HG03521 (cell line): ENCODE data around the gene CABLES1.
"Not testable (repeated sequence)": the region's sequence is repeated elsewhere in the genome, so short reads cannot be mapped to it uniquely, and the experiment has no call there.

Experiments
- ATAC-seq: cut with Tn5 transposase; IDR thresholded peaks from one replicate; pipeline ENCODE4 v1.9.1; 2021; ENCODE audit warnings: mild to moderate bottlenecking, moderate library complexity; ENCODE audit not compliant: unreplicated experiment

CABLES1 gene

DNA sequence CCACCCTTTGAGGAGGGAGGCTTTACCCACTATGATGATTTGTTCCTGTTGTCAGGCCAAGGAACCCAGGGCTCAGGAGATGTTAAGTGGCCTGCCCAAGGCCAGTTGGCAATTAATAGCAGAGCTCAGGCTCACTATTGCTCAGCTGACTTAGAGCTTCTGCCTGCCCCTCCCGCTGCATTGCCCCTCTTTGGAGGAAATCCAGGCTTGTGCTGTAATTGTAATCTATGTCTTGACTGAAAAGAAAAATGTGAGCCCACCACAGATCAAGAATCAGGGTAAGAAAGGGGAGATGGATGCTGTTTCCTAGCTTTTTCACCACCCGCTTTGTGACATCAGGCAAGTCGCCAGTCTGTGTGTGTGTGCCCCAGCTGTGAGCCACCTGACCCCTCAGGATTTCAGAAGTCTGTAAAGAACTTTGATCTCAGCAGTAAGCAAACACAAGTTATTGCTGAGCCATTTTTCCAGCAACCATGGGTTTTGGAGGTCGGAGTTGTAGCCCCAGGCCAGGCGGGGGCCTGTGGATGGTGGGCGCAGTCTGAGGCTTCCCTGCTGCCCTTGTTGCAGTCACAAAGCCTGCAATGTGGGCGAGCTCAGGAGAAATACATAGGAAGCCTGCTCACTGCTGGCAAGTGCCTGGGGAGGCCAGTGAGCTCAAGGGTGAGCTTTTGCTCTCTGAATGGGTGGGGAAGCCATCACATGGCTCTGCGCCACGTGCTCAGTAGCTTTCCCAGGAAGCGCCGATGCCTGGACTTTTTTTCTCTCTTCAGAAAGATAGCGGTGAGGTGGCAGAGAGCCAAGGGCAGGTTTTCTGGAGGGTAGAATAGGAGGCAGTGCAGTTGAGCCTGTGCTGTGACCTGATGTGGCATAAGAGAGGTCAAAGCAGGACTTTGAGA, 6.1 kb downstream of the CABLES1 start:
- ATAC-seq = no peak

DNA sequence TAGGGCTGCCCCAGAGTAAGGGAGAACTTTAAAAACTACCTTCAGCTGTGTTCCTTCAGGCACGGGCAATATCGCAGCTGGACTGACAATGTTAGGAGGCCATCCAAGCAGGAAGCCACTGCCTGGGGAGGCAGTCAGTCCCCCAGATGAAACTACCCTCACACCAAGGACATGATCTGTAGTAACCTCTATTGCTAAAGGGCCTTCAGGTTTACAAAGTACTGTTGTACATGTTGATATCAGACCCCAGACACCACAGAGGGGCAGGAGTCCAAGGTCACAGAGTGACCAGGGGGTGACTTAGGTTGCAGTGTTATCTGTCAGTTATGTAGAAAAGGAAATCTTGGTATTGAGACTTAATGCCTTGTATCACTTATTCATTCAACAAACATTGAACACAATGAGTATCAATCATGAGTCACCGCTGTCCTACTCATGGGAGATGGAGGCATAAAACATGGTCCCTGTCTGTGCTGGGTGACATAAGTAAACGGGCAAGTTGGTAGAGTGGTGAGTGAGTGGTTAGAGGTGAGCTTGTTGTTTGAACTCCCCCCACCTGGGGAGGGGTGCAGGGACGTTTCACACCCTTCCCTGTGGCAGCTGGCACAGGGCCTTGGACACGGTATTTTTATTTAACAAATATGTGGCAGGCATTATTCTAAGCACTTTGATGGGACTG, 7.1 kb downstream of the CABLES1 start:
- no peak for ATAC-seq

DNA sequence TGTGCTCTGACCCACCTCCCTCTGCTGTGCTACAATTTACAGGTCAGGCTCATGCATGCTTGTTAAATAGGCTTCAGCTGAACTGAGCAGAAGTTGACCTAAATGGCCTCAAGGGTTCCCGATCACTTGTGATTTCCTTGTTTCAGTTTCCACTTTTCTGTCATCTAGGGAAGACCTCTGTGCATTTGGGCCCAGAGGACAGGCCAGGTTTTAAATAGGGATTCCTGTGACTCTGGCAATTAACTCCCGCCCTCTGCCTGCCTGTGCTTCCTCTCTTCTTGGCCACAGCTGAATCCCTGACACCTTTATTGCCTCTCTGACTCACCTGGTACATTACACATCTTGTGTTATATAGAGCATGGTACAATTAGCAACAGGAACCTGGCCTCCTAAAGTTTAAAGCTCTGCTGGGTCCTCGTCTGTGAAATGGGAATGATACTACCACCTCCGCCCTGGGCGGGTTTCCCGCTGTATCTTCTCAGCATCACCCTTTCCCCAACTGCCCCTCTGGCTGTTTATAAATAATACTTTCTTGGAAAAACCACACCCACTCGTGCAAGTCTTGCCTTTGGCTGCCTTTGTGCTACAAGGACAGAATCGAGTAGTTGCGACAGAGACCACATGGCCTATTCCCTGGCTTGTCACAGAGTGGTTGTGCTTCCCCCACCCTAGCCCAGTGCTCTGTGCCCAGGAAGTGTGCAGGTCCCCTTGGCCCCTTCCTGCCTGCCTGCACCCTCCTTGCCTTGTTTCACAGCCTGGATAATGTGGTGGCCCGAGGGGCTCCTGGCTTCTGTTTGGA, 7.9 kb downstream of the CABLES1 start:
- no peak for ATAC-seq

DNA sequence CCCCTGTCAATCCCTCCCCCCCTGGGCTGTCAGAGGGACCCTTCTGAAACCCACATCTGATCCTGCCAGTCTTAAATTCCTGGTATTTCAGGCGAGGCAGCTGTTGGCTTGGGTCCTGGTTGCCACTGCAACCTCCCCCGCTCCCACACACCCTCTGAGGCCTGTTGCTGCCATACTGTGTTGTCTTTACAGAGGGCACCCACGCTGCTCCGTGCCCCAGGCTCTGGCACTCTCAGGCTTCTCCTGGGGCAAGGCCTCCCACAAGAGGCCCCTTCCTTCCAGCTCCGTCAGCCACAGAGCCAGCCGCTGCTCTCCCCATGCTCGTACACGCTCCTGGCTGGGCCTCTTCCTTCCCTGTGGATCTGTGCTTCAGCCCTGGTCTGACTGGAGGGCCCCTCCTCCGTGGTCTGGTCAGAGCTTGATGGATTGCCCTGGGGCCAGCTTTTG, 8.6 kb downstream of the CABLES1 start:
- no peak for ATAC-seq

DNA sequence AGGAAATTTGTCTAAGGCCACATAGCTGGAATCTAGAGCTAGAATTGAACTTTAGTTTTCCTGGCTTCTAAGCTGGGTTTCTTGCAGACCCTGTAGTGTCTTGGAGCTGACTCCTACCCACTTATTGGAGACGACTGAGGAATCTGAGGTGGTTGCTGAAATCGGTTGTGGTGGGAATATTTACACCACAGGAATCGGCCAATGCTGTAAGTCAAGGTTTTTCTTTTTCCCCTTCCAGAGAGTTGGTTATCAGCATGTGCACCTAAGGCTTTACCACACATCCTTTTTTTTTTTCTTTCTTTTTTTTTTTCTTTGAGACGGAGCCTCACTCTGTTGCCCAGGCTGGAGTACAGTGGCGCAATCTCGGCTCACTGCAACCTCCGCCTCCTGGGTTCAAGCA, 9.4 kb downstream of the CABLES1 start:
- no peak for ATAC-seq

DNA sequence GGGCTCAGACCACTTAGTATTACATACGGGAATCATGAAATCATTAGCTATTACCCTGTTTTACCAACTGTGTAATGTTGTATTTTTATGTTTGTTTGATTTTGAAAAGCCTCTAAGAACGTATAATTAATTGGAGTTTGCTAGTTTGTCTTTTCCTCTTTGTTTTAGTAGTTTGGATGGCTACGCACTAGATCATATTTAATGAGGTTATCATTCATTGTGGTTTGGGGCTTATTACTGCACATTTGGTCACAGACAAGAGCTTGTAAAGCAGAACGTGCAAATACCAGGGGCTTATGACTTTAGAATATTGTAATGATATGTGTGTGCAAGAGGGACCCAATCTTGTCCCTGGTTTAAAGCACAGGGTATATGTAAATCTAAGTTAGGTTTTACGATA, 10.3 kb downstream of the CABLES1 start:
- ATAC-seq = no peak

DNA sequence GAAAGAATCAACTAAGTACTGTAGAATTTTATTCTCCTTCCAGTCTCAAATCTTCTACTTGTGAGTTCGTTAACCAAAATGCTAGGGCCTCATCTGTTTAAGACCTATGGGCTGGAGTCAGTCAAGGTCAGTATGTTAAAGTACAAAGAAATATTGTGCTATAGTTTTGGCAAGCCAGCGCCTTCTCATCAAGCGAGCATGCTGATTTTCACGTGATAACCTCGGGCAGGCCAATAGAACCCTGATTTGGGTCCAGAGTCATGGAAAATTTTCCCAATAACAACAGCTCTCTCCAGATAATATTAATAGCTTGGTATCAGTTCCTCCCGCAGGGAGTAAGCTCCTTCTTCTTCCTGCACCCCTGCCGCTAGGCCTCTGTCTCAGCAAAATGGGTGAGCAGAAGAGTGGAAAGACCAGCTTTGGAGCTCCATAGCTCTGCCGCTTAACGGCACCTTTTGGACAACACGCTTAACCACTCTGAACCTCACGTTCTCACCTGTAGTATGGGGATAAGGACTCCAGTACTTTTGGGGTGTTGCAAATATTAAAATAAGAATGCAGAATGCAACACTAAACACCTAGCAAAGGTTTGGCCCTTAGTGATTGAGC, 11.7 kb downstream of the CABLES1 start:
- no peak for ATAC-seq

DNA sequence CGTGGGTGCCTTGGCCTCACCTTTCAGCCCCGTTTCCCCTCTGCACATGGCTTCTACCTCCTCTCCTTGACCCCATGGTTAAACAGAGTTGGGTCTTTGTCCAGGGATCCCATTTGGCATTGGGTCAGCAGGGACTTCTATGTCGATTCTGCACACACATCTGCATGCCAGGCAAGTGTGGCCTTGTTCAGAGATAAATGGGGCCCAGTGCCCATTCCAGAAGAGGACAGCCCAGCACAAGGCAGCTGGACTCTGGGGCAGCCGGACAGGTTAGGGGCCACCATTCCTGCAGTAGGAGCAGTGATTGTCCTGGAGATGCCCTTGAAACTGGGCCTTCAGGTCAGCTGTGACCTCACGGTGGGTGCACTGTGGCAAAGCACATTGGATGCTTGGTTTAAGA, 13.1 kb downstream of the CABLES1 start:
- ATAC-seq = no peak

DNA sequence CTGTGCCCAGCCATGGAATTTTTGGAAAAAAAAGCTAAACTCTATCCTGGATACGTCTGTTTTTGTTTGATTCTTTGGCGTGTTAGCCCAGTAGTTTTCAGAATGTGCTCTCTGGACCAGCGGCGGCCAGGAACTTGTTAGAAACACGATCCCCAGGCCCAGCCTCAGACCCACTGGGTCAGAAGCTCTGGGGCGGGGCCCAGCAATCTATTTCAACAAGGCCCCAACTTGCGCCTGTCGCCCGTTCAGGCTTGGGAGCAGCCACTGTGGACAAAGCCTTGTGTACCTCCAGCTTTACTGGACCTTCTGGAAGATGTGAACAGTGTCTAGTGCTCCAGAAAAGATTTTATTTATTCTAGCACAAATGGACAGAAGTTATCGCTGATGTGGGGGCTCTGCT, 14.3 kb downstream of the CABLES1 start:
- ATAC-seq = no peak

DNA sequence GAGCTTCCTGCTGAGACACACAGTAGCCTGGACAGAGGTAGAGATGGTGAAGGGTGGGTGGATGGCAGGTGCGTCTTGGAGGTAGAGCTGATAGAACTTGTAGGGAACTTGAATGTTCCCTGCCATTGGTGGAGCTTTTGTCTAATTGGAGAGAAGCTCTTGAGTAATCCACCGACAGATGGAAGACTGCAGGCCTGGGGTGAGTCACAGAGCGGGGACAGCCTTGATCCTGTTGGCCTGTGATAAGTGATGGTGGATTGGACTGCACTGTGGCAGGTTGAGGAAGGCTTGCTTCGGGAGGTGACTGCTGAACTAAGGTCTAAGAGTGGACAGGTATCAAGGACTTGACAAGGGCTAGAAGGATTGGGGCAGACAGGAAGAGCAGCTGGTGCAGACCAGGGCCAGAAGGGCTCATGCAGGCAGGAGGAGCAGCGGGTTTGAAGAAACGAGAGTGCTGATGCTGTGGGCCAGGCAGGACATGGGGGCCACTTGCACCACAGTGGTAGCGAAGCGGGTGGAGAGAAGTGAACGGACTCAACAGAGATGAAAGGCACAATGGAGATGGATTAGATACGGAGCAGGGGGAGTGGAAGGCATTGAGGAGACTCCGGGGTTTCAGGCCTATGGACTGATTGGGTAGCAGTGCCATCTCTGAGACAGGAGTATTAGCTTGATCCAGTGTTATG, 16.3 kb downstream of the CABLES1 start:
- ATAC-seq = no peak

DNA sequence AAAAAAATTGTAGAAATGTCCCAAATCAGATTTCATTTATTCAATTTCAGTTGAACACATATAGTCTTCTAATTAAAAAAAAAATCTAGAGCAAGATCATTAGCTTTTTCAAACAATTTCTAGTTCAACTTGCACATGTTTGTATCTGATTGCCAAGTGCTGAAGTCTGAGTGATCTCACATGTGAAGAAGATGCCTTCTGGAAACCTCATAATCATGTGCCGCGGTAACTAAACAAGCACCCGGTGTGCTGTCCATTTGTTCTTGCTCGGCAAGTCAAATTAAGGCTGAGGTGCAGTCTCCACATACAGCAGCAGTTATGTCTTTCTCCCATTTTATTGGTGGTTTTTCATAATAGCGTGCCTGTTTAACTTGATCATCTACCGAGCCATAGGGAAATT, 18.7 kb downstream of the CABLES1 start:
- no peak for ATAC-seq

DNA sequence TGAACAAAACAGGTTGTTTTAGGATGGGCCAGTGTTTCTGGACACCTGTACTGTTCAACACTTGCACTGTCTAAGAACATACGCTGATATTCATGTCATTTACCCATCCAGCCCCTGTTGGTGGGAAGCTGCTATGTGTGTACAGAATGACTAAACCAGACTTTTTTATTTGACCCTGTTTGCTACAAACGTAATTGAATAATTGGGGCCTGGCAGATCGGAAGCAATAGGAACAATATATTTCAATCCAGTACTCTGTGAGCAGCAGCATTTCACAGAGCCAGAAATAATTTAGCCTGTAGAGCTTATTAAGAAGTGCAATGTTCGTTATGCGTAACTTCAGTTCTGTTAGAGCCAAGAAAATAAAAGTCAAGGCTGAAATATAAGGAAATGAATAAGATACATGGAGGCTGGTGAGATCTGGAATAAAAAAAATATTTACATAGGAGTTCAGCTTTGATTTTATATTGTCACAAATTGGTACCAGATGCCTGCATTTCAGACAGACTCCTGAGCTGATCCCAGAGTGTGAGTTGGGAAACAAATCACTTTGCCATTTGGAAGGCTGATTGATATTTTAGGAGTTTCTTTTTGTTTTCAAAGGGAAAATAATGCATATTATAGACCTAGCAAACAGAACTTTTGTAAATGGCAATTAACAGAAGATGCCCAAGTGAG, 19.7 kb downstream of the CABLES1 start:
- ATAC-seq = no peak

DNA sequence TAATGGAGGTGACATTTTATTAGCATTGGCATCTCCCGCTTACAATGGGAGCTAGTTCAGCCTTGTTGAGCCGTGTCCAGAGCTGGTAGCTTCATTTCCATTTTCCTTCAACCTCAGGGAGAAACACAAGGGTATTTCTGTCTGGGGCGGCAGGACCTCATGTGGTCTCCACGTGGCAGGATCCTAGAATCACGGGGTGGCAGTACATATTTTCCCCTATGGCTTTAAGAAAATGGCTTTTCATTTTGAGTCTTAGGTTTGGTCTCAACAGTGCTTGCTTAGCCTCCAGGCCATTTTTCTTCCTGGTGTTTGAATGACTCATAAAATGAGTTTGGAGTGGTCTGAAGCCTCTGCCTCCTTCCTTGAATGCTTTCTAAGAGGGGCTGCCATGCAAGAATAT, 20.3 kb downstream of the CABLES1 start:
- ATAC-seq = no peak

DNA sequence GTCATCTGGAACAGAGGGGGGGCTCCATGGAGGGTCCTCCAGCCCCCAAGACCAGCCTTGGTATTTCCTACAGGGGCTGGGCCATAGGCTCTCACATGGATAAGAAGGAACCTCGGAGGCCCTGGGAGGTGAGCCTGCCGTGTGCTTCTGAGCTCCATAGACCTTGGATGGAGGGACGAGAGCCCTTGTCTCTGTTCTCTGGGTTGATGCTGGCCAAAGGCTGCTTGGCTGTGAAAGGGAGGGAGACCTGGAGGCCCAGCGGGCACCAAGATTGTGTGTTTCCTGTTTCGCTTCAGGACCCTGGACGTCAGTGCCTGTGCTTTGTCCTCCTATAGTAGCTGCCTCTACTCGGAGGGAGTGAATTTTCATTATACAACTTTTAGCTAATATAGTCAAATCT, 20.8 kb downstream of the CABLES1 start:
- ATAC-seq = no peak

DNA sequence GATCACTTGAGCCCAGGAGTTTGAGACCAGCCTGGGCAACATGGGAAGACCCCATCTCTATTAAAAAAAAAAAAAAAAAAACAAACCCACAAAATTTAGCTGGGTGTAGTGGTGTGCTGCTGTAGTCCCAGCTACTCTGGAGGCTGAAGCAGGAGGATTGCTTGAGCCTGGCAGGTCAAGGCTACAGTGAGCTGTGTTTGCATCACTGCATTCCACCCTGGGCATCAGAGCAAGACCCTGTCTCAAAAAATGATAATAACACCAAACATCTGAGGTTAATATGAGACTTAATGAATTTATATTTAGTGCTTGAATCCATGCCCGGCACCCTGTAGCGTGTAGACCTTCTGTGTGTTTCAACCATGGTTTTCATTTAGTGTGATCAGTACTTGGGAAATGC, 22.8 kb downstream of the CABLES1 start:
- no peak for ATAC-seq

DNA sequence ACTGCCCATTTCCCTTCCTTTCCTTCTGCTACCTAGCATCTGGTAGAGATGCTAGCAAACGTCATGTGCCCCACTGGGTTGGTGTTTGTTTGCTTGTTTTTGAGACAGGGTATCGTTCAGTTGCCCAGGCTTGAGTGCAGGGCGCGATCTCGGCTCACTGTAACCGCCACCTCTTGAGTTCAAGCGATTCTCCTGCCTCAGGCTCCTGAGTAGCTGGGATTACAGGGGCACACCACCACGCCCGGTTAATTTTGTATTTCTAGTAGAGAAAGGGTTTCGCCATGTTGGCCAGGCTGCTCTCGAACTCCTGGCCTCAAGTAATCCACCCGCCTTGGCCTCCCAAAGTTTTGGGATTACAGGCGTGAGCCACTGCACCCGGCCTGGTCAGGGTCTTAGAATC, 23.6 kb downstream of the CABLES1 start:
- ATAC-seq = not testable (repeated sequence)

DNA sequence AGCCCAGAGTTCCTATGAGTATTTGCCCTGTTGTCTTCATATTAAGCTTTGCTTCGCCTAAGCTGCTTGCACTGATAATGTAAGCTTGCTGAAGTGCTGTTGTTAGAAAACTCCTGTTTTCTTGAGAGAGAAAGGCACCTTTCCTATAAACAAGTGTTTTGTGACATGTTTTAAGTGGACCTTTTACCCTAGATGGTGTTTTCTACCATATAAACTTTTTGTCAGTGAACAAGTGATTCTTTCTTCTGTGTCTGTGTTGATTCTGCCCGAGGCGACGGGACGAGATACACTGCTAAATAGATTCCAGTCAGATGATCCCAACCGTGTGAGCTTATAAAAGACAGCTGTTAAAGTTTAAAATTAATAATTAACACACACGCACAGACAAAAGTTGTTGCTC, 24.1 kb downstream of the CABLES1 start:
- ATAC-seq = no peak

DNA sequence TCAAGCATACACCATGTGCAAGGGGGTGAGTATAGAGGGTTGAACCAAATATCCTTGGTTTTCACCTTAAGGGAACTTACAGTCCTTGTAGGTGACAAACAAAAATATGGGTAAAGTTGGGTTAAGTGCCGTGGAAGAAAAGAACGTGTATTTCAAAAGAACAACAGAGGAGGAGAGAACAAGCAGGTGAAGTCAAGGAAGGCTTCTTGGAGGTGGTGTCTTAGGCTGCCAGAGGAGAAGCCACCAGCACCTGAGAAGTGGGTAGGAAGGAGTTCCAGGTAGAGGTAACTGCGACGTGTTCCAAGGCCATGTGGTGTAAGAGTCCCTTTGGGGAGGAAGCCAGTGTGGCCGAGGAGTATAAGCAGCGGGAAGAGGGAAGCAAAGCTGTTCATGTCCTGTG, 27.2 kb downstream of the CABLES1 start:
- no peak for ATAC-seq

DNA sequence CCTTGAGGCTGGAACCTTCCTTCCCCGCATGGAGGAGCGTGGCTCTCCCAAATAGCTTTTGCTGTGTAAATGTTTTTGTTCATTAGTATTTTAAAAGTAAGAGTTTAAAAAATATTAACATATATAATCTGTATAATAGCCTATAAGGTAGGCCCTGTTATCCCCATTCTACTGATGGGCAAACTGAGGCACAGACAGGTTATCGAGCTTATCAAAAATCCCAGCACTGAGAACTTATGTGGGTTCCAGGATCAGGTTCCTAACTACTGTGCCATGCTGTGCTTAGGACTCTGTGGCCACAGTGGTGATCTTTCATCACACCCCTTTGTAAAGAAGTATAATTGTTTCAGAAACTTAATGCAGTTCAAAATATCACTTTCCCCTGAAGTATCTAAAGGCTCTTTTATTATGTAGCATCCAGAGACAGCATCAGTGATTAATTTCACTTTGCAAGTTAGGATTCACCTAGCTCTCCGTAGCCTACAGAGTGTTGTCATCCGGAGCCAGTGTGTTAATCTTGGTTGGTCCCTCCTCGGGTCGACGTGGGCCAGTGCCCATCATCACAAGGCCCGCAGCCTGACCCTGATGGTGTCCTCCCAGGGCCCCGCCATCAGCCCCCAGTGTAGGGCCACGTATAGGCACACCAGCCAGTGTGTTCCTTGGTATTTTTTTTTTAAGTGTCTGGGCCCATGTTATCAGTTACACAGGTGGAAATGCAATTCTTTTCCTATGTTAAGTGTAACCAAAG, 28.7 kb downstream of the CABLES1 start:
- no peak for ATAC-seq
